Testis (tissue), 3 donors: Measurements from ENCODE around the gene XPNPEP3. TPM values are rescaled to one million over a fixed set of nuclear protein-coding genes. Genes with fewer than 3 reads are reported as not detected.
"Not testable (repeated sequence)": the region's sequence is repeated elsewhere in the genome, so short reads cannot be mapped to it uniquely, and the experiment has no call there.

Experiments used
- DNase-seq: peaks from one replicate; pipeline ENCODE4 v3.0.0-alpha.2; 2019
- H3K27ac ChIP-seq, 2 donors: fragments of 200-600 bp; sonication (generic); one replicate each; pipeline ENCODE4 v1.5.1; 2019
- H3K27me3 ChIP-seq: fragments of 200-600 bp; sonication (generic); one replicate; pipeline ENCODE4 v1.5.1; 2019
- H3K36me3 ChIP-seq: fragments of 200-600 bp; sonication (generic); one replicate; pipeline ENCODE4 v1.5.1; 2017; ENCODE audit warnings: low read depth; ENCODE audit errors: missing control alignments
- H3K4me1 ChIP-seq: fragments of 200-600 bp; sonication (generic); one replicate; pipeline ENCODE4 v1.5.1; 2019
- H3K4me3 ChIP-seq, 2 donors: fragments of 200-600 bp; sonication (generic); one replicate each; pipeline ENCODE4 v1.5.1; 2017 to 2019
- H3K9me3 ChIP-seq: fragments of 200-600 bp; sonication (generic); one replicate; pipeline ENCODE4 v1.5.1; 2017
- POLR2A ChIP-seq: fragments of 450-650 bp; IDR thresholded peaks from one replicate; pipeline ENCODE4 v1.6.1; 2017; ENCODE audit warnings: antibody characterized with exemption, mild to moderate bottlenecking, moderate library complexity
- WGBS, 2 donors: methylation state at CpG; one replicate each; pipeline ENCODE4 v1.1.5; 2018; 5-methylcytosine and 5-hydroxymethylcytosine counted together
- intact Hi-C: fragments of 100-400 bp; cut with DNase I; formaldehyde crosslinking; loops from one replicate; pipeline ENCODE4 v1.15.1; 2023; ENCODE audit warnings: low total_unique reads
- polyA plus RNA-seq: library from polyadenylated mRNA; stranded (reverse); fragments of 350-450 nt; fragmentation: Illumina TruSeq; extraction: RNeasy Lipid Tissue Mini Kit (QIAGEN cat#74804); gene quantifications from one replicate; pipeline ENCODE4 v1.2.3, GENCODE V29; 2014; ENCODE audit warnings: low read depth, low replicate concordance; ENCODE audit not compliant: insufficient read depth
- total RNA-seq, 2 donors: library from RNA; depleted of rRNA; stranded (reverse); fragments of >200 nt; gene quantifications; one replicate each; pipeline ENCODE4 v1.2.3, GENCODE V29; 2016
- TF ChIP-seq, protein P1 (sequence below), 3 experiments: fragments of 450-650 bp in 2 of 3; fragments of 200-600 bp in 1 of 3; sonication (generic) in 1 of 3; IDR thresholded peaks; one replicate each; pipeline ENCODE4 v1.5.1; 2016 to 2019; ENCODE audit warnings: antibody characterized with exemption in 3 of 3, mild to moderate bottlenecking in 2 of 3, moderate library complexity in 1 of 3

The XPNPEP3 gene
- total and polyA plus RNA-seq, 3 donors from 2014 or later, result 29.5 to 46.5 (median 43.5) TPM

GRCh38 chr22:40818192-40818746, 38.7 kb upstream of the XPNPEP3 start:
- no peaks in the 10 kb centered on the region for H3K9me3 ChIP-seq
- 16 to 21% methylated on average over 14 of the region's 14 CpGs for WGBS, 2 donors
- intact Hi-C loops, result no loop called here
- no peaks in the 10 kb centered on the region for H3K27me3 ChIP-seq
- peak overlapping the region in 1 of 2 donors; percentile 86 for H3K27ac ChIP-seq
- no peaks in the 10 kb centered on the region for H3K36me3 ChIP-seq
- peaks cover 19% of the 10 kb centered on the region for H3K4me1 ChIP-seq
- no peak for DNase-seq
- peak overlapping the region; percentile 99 to 100 for H3K4me3 ChIP-seq
- no peak for TF ChIP-seq POLR2A
- TF ChIP-seq, protein P1, sequence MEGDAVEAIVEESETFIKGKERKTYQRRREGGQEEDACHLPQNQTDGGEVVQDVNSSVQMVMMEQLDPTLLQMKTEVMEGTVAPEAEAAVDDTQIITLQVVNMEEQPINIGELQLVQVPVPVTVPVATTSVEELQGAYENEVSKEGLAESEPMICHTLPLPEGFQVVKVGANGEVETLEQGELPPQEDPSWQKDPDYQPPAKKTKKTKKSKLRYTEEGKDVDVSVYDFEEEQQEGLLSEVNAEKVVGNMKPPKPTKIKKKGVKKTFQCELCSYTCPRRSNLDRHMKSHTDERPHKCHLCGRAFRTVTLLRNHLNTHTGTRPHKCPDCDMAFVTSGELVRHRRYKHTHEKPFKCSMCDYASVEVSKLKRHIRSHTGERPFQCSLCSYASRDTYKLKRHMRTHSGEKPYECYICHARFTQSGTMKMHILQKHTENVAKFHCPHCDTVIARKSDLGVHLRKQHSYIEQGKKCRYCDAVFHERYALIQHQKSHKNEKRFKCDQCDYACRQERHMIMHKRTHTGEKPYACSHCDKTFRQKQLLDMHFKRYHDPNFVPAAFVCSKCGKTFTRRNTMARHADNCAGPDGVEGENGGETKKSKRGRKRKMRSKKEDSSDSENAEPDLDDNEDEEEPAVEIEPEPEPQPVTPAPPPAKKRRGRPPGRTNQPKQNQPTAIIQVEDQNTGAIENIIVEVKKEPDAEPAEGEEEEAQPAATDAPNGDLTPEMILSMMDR (IDR thresholded peaks at IDR 0.05), result no peak

DNA sequence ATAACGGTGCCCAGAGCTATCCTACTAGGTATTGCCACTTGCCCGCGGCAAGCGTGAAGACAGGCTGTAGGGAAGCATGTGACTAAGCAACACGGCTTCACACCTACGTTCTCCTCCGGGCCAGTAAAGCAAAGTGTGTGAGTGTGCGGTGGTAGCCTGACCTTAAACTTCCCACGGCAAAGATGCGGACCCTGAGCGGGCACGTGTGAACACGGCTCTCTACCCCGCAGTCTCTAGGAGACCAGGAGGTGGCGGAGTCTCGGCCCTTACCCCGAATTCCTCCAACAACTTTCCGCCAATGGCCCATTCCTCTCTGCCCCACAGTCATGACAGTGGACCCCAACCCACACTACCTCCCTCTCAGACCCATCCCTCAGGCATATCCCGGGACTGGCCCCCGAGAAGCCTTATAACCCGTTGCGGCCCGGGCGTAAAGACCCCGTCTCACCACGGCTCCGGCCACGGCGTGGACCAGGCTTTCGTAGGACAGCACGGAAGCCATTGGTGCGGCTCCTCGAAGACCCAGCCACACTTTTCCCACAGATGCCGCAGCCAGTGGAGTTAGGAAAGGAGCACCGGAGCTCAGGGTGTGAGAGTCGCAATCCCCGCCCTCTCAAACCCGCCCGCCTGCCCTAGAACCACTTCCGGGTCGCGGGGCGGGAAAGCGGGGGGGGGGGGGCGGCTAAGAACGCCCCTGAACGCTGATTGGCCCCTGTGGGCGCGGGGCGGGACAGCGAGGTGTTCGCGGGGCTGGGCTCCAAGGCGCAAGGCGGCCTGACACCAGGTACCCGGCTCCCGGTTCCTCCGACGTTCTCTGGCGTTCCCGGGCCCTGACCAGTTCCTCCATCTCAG, 38.0 kb upstream of the XPNPEP3 start, which contains the start of gene SLC25A17:
Gene SLC25A17 (minus strand): TSS at position 600 of the 852 bp plus-strand sequence. CDS start 98 bp downstream, at position 502.
- peak; percentile 93 for DNase-seq
- Histone ChIP-seq H3K27ac (peak within 1 kb of the TSS; percentile 86), H3K27me3 (no peaks in the 10 kb centered on the region), H3K4me3 (peak within 1 kb of the TSS; percentile 99 to 100), H3K4me1 (peaks cover 19% of the 10 kb centered on the region), H3K9me3 (no peaks in the 10 kb centered on the region), H3K36me3 (no peaks in the 10 kb centered on the region)
- intact Hi-C loops, result no loop called here
- no peak for TF ChIP-seq POLR2A
- TF ChIP-seq, protein P1 (IDR thresholded peaks at IDR 0.05), result peak; percentile 8 to 31 (median 19)
- 1% methylated on average over 19 to 53 of the region's 61 CpGs for WGBS, 2 donors

- TF ChIP-seq POLR2A, result no peak
- TF ChIP-seq, protein P1 (IDR thresholded peaks at IDR 0.05), result no peak
- intact Hi-C loops, result no loop called here
- Histone ChIP-seq H3K4me1 (peaks cover 19% of the 10 kb centered on the region), H3K27me3 (no peaks in the 10 kb centered on the region), H3K4me3 (peak overlapping the region; percentile 99 to 100), H3K36me3 (no peaks in the 10 kb centered on the region), H3K9me3 (no peaks in the 10 kb centered on the region), H3K27ac (peak overlapping the region; percentile 86)
- no peak for DNase-seq
- 3 to 7% methylated on average over 4 of the region's 4 CpGs for WGBS, 2 donors
Observed at GRCh38 chr22:40819599-40820140, 37.3 kb upstream of the XPNPEP3 start.

DNA sequence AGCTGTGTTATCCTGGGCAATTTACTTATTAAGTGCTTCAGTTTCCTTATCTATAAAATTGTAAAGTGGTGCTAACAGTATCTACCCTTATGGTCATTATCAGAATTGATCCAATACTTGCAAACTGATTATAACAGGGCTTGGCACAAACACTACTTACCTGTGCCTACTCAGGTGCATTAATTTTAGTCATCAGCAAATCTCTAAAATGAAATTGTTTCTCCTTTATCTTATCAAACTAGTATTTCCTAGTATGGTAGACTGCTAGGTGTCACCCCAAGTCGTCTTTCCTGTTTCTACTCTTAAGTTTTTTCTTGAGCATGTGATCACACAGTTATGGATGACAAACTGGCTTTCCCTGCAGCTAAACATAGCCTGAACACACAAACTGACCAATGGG, 33.5 kb upstream of the XPNPEP3 start:
- no peaks in the 10 kb centered on the region for H3K36me3 ChIP-seq

GRCh38 chr22:40826292-40826691, 30.7 kb upstream of the XPNPEP3 start:
- WGBS, 2 donors, result 89 to 100% methylated on average over 1 to 2 of the region's 2 CpGs
- H3K4me1 ChIP-seq, H3K27ac ChIP-seq, intact Hi-C loops, H3K36me3 ChIP-seq, H3K9me3 ChIP-seq, H3K27me3 ChIP-seq, H3K4me3 ChIP-seq, DNase-seq: not testable (repeated sequence)

More for the DNA sequence above, 33.5 kb upstream of the XPNPEP3 start:
- no peak overlapping the region for H3K4me3 ChIP-seq
- H3K4me1 ChIP-seq, result peaks cover 12% of the 10 kb centered on the region
- intact Hi-C loops, result no loop called here
- no peaks in the 10 kb centered on the region for H3K27me3 ChIP-seq
- DNase-seq, result no peak
- WGBS, 2 donors, result 68 to 81% methylated on average over 1 of the region's 1 CpG
- no peaks in the 10 kb centered on the region for H3K9me3 ChIP-seq
- TF ChIP-seq, protein P1 (IDR thresholded peaks at IDR 0.05), result no peak
- no peak for TF ChIP-seq POLR2A
- H3K27ac ChIP-seq, result no peak overlapping the region
